GM21367 (cell line): ENCODE measurements around the gene SIRT1.
A peak's percentile ranks its signal among the peaks of the same experiment; 100 is the strongest.
"Not testable (repeated sequence)": the region's sequence is repeated elsewhere in the genome, so short reads cannot be mapped to it uniquely, and the experiment has no call there.

Source experiments
- ATAC-seq: cut with Tn5 transposase; IDR thresholded peaks from one replicate; pipeline ENCODE4 v1.9.1; 2021; ENCODE audit not compliant: unreplicated experiment

SIRT1 gene

GRCh38 chr10:67884313-67884841, at the start of gene SIRT1:
Gene SIRT1, plus strand, starts transcription at chr10:67884656. Its CDS starts 66 bp downstream, at chr10:67884722.
- ATAC-seq, result peak; percentile 84

DNA sequence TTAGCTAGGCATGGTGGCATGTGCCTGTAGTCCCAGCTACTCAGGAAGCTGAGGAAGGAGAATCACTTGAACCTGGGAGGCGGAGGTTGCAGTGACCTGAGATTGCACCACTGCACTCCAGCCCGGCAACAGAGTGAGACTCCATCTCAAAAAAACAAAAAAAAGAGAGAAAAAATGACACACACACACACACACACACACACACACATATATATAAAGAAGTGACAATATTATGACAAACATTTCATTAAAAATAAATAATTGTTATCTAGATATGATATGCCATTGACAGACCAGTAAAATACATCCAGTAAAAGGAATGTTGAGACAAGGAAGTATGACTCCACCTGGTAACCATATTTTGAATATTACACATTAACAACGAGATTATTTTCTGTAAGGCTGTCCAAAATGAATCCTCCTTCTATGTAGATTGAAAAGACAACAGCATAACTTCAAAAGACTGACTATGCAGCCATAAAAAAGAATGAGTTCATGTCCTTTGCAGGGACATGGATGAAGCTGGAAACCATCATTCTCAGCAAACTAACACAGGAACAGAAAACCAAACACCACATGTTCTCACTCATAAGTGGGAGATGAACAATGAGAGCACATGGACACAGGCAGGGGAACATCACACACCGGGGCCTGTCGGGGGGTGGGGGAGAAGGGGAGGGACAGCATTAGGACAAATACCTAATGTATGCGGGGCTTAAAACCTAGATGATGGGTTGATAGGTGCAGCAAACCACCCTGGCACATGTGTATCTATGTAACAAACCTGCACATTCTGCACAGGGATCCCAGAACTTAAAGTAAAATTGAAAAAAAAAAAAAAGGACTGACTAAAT, 48.7 kb upstream of the SIRT1 start:
- not testable (repeated sequence) for ATAC-seq

- ATAC-seq, result no peak
These were observed 48.0 kb upstream of the SIRT1 start for GRCh38 chr10:67836488-67836887.

- no peak for ATAC-seq
These were observed 47.5 kb upstream of the SIRT1 start for GRCh38 chr10:67836972-67837371.

GRCh38 chr10:67837541-67838314, 46.7 kb upstream of the SIRT1 start, which contains the start of gene DNAJC12:
Gene DNAJC12, minus strand, starts transcription at chr10:67838188. Its CDS starts 177 bp downstream, at chr10:67838011.
- peak; percentile 89 for ATAC-seq

DNA sequence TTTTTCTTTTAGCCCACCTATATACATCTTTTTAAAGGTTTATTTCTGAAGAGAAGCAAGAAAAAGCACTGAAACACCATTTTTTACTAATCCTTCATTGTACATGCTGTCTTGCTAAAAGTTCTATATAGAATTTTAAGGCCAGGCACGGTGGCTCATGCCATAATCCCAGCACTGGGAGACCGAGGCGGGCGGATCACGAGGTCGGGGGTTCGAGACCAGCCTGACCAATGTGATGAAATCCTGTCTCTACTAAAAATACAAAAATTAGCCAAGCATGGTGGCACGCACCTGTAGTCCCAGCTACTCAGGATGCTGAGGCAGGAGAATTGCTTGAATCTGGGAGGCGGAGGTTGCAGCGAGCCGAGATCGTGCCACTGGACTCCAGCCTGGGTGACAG, 44.9 kb upstream of the SIRT1 start:
- not testable (repeated sequence) for ATAC-seq

GRCh38 chr10:67839951-67840350, 44.5 kb upstream of the SIRT1 start:
- no peak for ATAC-seq

GRCh38 chr10:67841737-67842136, 42.7 kb upstream of the SIRT1 start:
- no peak for ATAC-seq

GRCh38 chr10:67843284-67843683, 41.2 kb upstream of the SIRT1 start:
- no peak for ATAC-seq

DNA sequence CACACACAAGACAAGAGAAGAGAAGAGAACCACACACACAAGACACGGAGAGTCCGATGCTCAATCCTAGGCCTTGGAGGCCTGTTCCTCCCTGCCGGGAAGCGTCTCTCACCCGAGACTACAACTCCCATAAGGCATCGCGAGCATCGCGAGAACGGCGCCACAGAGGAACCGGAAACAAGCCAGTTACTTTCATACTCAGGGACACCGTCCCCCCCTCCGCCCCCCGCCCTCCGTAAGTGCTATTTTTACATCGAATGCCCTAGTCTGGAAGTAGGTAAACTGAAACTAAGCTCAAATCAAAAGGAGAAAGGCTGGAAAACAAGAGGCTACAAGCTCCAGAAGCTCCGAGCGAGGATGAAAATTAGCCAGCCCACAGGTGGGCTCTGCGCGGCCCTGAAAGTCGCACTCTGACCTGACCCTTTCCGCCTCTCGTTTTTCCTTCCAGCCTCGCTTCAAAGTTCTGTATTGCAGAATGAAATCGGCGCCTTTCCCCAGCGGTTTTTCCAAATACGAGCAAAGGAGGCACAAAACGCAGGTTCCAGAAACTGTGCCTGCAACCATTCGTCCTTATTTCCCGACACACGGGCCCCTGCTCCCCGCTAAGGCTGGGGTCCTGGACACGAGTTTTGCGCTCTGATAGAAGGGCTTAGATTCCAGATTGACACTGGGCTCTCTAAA, 35.0 kb upstream of the SIRT1 start:
- ATAC-seq, result peak; percentile 96

DNA sequence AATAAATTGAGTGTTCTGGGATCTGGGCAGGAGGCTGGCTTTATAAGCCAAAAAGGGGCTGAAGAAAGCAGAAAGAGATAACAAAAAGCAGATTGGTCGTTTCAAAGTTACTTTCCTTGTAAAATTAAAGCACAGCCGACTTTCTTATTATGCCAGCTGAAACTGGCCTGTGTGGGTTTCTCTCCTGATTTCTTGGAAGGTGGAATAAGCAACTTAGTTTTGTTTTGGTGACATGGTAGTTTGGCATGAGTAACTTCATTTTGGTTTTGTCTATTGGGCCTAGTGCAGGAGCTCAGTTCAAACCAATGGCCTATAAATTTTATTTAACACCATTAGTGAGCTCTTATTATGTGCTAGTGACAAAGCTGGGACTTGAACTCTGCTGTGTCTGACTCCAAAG, 33.3 kb upstream of the SIRT1 start:
- no peak for ATAC-seq

GRCh38 chr10:67852761-67853160, 31.7 kb upstream of the SIRT1 start:
- no peak for ATAC-seq

DNA sequence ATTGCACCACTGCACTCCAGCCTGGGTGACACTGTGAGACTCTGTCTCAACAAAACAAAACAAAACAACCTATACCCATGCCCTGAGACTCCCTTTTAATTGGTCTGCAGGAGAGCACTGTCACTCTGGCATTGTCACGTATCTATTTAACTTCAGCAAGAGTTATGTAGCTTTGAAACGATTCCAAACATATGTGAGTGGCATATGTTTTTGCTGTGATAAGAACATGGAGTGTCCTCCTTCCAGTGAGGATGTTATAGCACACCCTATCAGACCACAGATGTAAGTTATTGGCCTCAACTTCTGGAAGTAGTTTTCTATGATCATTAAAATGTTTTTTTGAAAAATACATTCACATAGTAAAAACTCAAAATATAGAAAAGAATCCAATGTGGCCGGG, 30.9 kb upstream of the SIRT1 start:
- ATAC-seq, result no peak

DNA sequence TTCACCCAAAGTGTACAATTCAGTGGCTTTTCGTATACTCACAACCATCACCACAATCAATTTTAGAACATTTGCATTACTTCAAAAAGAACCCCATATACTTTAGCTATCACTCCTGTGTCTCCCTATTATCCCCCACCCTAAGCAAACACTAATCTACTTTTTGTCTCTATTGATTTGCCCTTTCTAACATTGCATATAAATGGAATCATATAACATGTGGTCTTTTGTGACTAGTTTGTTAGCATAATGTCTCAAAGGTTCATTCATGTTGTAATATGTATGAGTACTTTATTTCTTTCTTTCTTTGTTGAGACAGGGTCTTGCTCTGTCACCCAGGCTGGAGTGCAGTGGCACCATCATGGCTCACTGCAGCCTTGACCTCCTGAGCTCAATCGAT, 25.5 kb upstream of the SIRT1 start:
- ATAC-seq, result no peak

DNA sequence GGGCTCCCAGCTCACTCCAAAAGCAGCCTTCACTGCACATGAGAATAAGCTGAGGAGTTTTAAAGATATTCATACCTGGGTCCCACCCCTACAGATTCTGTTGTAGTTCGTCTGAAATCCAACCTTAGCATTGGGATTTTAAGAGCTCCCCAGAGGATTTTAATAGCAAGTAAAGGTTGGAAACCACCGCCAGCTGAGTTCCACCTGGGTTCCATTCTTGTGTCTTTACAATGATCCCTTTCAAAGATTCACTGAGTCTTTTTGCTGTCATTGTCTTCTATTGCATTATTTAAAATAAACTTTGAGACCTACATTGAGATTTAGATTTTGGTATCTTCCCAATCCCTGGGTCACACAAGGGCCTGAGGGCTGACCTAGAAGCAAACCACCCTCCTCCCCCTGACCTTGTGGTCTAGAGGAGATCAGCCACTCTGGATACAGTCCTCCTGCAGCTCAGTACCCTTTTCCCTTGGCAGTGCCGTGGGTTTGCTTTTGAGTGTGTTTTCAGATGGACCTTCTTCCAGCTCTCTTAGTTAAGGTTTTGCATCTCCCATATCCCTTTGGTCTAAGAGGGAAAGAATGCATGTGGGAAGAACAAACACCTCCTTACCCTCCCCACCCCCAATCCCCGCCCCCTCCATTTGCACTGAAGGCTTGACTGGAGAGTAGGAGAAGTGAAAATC, 22.6 kb upstream of the SIRT1 start:
- ATAC-seq, result no peak

DNA sequence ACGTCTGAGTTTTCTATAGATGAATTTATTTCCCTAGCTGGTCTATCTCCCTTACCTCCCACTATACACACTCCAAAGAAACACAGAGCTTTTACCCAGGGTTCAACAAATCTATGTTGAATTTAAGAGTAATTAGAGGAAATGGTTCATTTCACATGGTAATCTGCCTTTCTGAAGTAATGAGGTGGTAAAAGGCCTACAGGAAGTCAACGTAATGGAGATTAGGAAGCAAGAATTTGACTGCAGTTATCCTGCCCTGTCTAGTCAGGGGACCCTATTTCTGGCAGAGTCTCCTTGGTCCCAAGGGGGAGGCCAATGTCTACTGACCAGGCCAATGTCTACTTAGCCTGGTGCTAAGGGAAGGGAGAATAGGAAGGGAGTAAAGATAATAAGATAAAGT, 21.4 kb upstream of the SIRT1 start:
- ATAC-seq, result no peak

- no peak for ATAC-seq
These were observed 19.7 kb upstream of the SIRT1 start for GRCh38 chr10:67864607-67865371.

DNA sequence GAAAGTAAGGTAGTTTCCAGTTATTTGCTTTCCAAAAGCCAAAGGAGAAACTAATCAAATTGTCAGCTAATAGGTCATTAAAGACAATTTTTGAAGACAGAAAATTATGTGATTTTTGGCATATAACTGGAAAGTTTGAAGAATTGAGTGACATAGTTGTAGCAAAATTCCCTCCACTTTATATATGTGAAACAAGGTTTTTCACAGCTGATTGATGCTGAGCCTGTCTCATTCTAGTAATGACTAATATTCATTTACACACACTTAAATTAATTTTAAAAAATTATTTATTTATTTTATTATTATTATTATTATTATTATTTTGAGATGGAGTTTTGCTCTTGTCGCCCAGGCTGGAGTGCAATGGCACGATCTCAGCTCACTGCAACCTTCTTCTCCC, 16.3 kb upstream of the SIRT1 start:
- no peak for ATAC-seq

- ATAC-seq, result no peak
These were observed 14.5 kb upstream of the SIRT1 start for GRCh38 chr10:67869996-67870395.
